GM21529 (cell line): ENCODE results near the gene TUBGCP2.

Experiments used
- ATAC-seq: cut with Tn5 transposase; IDR thresholded peaks from one replicate; pipeline ENCODE4 v1.9.1; 2021; ENCODE audit not compliant: unreplicated experiment

TUBGCP2 gene

DNA sequence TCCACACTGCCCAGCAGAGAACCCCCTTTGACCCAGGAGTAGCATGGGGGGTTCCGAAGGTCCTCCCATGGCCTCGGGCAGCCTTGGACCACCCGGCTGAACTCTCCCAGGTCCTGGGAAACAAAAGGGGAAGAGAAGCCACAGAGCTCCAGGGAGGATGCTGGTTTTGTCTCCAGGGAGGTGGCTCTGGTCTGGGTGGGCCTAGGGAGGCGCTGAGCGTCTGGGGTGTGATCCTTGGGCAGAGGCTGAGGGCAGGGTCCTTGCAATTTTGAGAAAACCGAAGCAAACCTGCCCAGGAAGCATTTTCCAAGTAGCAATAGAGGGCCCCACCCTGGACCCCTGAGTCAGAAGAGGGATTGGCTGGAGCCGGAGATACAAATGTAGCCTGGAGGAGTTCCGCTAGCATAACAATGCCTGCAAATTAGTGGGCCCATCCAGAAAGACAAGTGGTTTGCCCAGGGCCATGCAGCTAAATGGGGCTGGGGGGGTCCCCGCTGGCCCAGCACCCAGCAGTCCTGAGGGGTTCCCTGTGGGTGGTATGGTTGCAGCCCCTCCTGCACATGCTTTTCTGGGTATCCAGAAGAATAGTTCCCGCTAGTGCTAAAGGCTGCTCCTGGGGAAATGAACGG lies 76.6 kb downstream of the TUBGCP2 start:
- ATAC-seq = no peak

GRCh38 chr10:133231244-133231945 lies 77.3 kb downstream of the TUBGCP2 start:
- ATAC-seq = no peak

- ATAC-seq = no peak
Measured at GRCh38 chr10:133230387-133231195, 78.1 kb downstream of the TUBGCP2 start.

GRCh38 chr10:133230044-133230361 lies 78.7 kb downstream of the TUBGCP2 start, which contains the start of gene UTF1:
TSS of gene UTF1 (plus strand) at chr10:133230217. CDS start at chr10:133230289, 72 bp downstream.
- no peak for ATAC-seq

DNA sequence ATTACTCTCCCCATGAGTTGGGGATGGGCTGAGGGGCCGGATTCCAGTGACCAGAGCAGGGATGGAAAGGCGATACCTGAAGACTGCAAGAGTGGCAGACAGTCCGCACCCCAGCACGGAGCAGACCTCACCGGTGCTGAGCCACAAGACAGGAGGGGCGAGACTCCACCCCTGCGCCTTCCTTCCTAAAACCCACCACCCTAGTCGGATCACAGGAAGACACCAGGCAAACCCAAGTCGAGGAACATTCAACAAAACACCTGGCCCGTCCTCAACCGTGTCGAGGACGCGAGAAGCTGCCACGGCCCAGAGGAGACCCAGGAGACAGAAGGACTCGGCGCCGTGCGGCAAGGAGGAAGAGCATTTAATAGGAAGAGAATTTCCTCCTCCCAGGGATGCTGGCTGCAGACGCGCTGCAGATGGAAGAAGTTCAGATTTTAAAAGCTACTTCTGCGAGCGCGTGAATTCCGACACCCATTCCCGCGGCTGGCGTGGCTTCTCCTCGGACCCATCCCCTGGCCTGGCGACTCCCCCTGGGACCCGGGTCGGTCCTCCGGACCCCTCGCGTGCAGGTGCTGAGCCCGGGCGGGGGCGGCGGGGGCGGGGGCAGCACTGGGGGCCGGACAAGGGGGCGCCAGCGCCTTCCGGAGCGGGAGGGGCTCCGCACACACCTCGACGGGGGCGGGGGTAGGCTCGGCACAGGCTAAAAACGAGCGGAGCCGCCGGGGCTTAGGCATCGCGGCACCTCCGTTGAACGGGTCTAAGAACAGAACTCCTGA lies 79.2 kb downstream of the TUBGCP2 start:
- no peak for ATAC-seq
